CD14-positive monocyte (primary cell): ENCODE results near the gene SH3BP4. TPM values are rescaled to one million over a fixed set of nuclear protein-coding genes. Genes with fewer than 3 reads are reported as not detected.

Experiments used
- DNase-seq, 3 donors: peaks; one replicate each; pipeline ENCODE4 v3.0.0-alpha.2; 2011 to 2022
- H2AFZ ChIP-seq: 2 replicates; pipeline ENCODE4 v1.6.0; 2012; ENCODE audit warnings: mild to moderate bottlenecking, low read depth, low read length, inconsistent platforms; ENCODE audit not compliant: insufficient read depth, poor library complexity, severe bottlenecking
- H3K27ac ChIP-seq, 2 donors: 1 replicate in 1 of 2; 2 replicates in 1 of 2; pipeline ENCODE4 v1.5.1; 2012 to 2013; ENCODE audit warnings: low read length in 2 of 2, control low read depth in 1 of 2, inconsistent platforms in 1 of 2, low read depth in 1 of 2, mild to moderate bottlenecking in 1 of 2
- H3K27me3 ChIP-seq, 2 donors: one replicate each; pipeline versions ENCODE4 v1.6.0 to v1.6.1; 2011 to 2013; ENCODE audit warnings: low read length in 2 of 2; ENCODE audit not compliant: control insufficient read depth in 2 of 2, insufficient read depth in 2 of 2
- H3K36me3 ChIP-seq, 2 donors: replicated peaks in 1 of 2; 1 replicate in 1 of 2; 2 replicates in 1 of 2; pipeline versions ENCODE4 v1.5.1 to v1.6.1; 2012 to 2013; ENCODE audit warnings: low read length in 2 of 2, control low read depth in 1 of 2, inconsistent platforms in 1 of 2, mild to moderate bottlenecking in 1 of 2; ENCODE audit not compliant: insufficient read depth in 2 of 2, control insufficient read depth in 1 of 2
- H3K4me1 ChIP-seq, 2 donors: 1 replicate in 1 of 2; 2 replicates in 1 of 2; pipeline versions ENCODE4 v1.5.1 to v1.6.1; 2012 to 2013; ENCODE audit warnings: low read length in 2 of 2, control low read depth in 1 of 2, inconsistent platforms in 1 of 2, mild to moderate bottlenecking in 1 of 2, moderate library complexity in 1 of 2; ENCODE audit not compliant: insufficient read depth in 2 of 2, control insufficient read depth in 1 of 2
- H3K4me2 ChIP-seq: replicated peaks from 2 replicates; pipeline ENCODE3; 2012; ENCODE audit warnings: low read length, moderate library complexity, mild to moderate bottlenecking; ENCODE audit not compliant: poor library complexity, severe bottlenecking; ENCODE audit errors: extremely low read depth
- H3K4me3 ChIP-seq, 3 experiments: fragments of 200-600 bp in 1 of 3; sonication (generic) in 1 of 3; replicated peaks in 1 of 3; 1 replicate in 2 of 3; 2 replicates in 1 of 3; pipeline ENCODE4 v1.5.1; 2011 to 2013; ENCODE audit warnings: low read length in 3 of 3, mild to moderate bottlenecking in 3 of 3, control low read depth in 2 of 3, low read depth in 2 of 3, inconsistent platforms in 1 of 3, moderate library complexity in 1 of 3
- H3K79me2 ChIP-seq: 2 replicates; pipeline ENCODE4 v1.6.0; 2012; ENCODE audit warnings: mild to moderate bottlenecking, control low read depth, inconsistent platforms, low read length, moderate library complexity; ENCODE audit not compliant: insufficient read depth
- H3K9ac ChIP-seq: 2 replicates; pipeline ENCODE4 v1.6.0; 2017; ENCODE audit warnings: low read length, mild to moderate bottlenecking; ENCODE audit not compliant: insufficient read depth, poor library complexity, severe bottlenecking
- H3K9me3 ChIP-seq, 2 donors: replicated peaks in 1 of 2; 1 replicate in 1 of 2; 2 replicates in 1 of 2; pipeline versions ENCODE4 v1.5.1 to v1.6.1; 2012 to 2013; ENCODE audit warnings: low read length in 2 of 2, control low read depth in 1 of 2; ENCODE audit not compliant: control insufficient read depth in 1 of 2, insufficient read depth in 1 of 2
- H4K20me1 ChIP-seq: 2 replicates; pipeline ENCODE4 v1.6.0; 2012; ENCODE audit warnings: mild to moderate bottlenecking, low read length, control low read depth, moderate library complexity; ENCODE audit not compliant: insufficient read depth
- H3K27ac Mint-ChIP-seq, 7 donors: one replicate each; pipeline ENCODE4 v1.8.0; 2020; ENCODE audit warnings: mild to moderate bottlenecking in 7 of 7, mixed read lengths in 7 of 7, moderate library complexity in 6 of 7, inconsistent platforms in 2 of 7
- H3K27me3 Mint-ChIP-seq, 3 donors: one replicate each; pipeline ENCODE4 v1.8.0; 2021 to 2022; ENCODE audit warnings: low read depth in 3 of 3, mild to moderate bottlenecking in 3 of 3, mixed read lengths in 3 of 3, moderate library complexity in 3 of 3, inconsistent platforms in 1 of 3
- H3K36me3 Mint-ChIP-seq, 2 donors: one replicate each; pipeline ENCODE4 v1.8.0; 2020; ENCODE audit warnings: mixed read lengths in 2 of 2, inconsistent platforms in 1 of 2, mild to moderate bottlenecking in 1 of 2
- H3K4me1 Mint-ChIP-seq: one replicate; pipeline ENCODE4 v1.8.0; 2020; ENCODE audit warnings: mild to moderate bottlenecking, mixed read lengths
- H3K4me3 Mint-ChIP-seq, 2 donors: one replicate each; pipeline ENCODE4 v1.8.0; 2020; ENCODE audit warnings: mild to moderate bottlenecking in 2 of 2, mixed read lengths in 2 of 2, moderate library complexity in 1 of 2
- H3K9me3 Mint-ChIP-seq, 7 donors: one replicate each; pipeline ENCODE4 v1.8.0; 2020 to 2022; ENCODE audit warnings: mixed read lengths in 7 of 7, mild to moderate bottlenecking in 6 of 7, moderate library complexity in 6 of 7, inconsistent platforms in 2 of 7
- CTCF ChIP-seq: fragments of 200-600 bp; IDR thresholded peaks from one replicate; pipeline ENCODE4 v1.8.0; 2022; ENCODE audit warnings: antibody characterized with exemption, mild to moderate bottlenecking
- WGBS: methylation state at CpG from one replicate; pipeline ENCODE4 v1.1.5; 2013; ENCODE audit warnings: missing lambda C conversion rate; ENCODE audit not compliant: insufficient coverage; 5-methylcytosine and 5-hydroxymethylcytosine counted together
- intact Hi-C, 2 donors: fragments of 100-400 bp; cut with micrococcal nuclease; formaldehyde crosslinking; loops; one replicate each; pipeline versions ENCODE4 v1.15.0 to v1.15.1; 2023
- polyA plus RNA-seq, 3 donors: library from polyadenylated mRNA; depleted of rRNA in 1 of 3; unstranded in 2 of 3; stranded (reverse) in 1 of 3; fragments of 300-500 nt in 2 of 3; fragments of >200 nt in 1 of 3; fragmentation: Illumina TruSeq in 2 of 3; gene quantifications; 1 replicate in 2 of 3; 2 replicates in 1 of 3; pipeline ENCODE4 v1.2.3, GENCODE V29; 2012 to 2021

Gene SH3BP4
- polyA plus RNA-seq, 3 donors, result 0.66 to 1.6 (median 1.3) TPM

- Histone ChIP-seq H3K36me3 (no peaks in the 10 kb centered on the region), H3K27ac (no peak overlapping the region), H3K79me2 (no peaks in the 10 kb centered on the region), H2AFZ (no peak overlapping the region), H3K9me3 (no peaks in the 10 kb centered on the region), H3K4me3 (no peak overlapping the region), H3K4me1 (no peaks in the 10 kb centered on the region), H3K27me3 (no peaks in the 10 kb centered on the region), H3K4me2 (no peak overlapping the region), H4K20me1 (no peaks in the 10 kb centered on the region), H3K9ac (no peak overlapping the region)
- Mint-ChIP-seq H3K4me1 (no peaks in the 10 kb centered on the region), H3K27ac (no peak overlapping the region), H3K9me3 (peaks cover 0 to 8% (median 5%) of the 10 kb centered on the region in 7 donors), H3K27me3 (peaks cover 5 to 23% (median 20%) of the 10 kb centered on the region in 3 donors), H3K4me3 (no peak overlapping the region), H3K36me3 (no peaks in the 10 kb centered on the region)
- intact Hi-C loops, result no loop called here
- TF ChIP-seq CTCF, result no peak
- DNase-seq, result no peak
- WGBS, result no CpG with 5 or more reads among the region's 5 CpGs
Measured at GRCh38 chr2:234939996-234940395, 11.8 kb upstream of the SH3BP4 start.

- Mint-ChIP-seq H3K27me3 (peaks cover 5 to 23% (median 22%) of the 10 kb centered on the region in 3 donors), H3K27ac (no peak overlapping the region)
- TF ChIP-seq CTCF, result no peak
Measured at GRCh38 chr2:234940527-234940926, 11.3 kb upstream of the SH3BP4 start.

More at GRCh38 chr2:234940527-234940926, 11.3 kb upstream of the SH3BP4 start:
- Histone ChIP-seq H3K9me3 (no peaks in the 10 kb centered on the region), H3K27ac (no peak overlapping the region), H3K9ac (no peak overlapping the region), H3K4me3 (no peak overlapping the region), H3K4me1 (no peaks in the 10 kb centered on the region), H4K20me1 (no peaks in the 10 kb centered on the region), H3K4me2 (no peak overlapping the region), H3K79me2 (no peaks in the 10 kb centered on the region), H3K27me3 (no peaks in the 10 kb centered on the region), H2AFZ (no peak overlapping the region), H3K36me3 (no peaks in the 10 kb centered on the region)
- H3K4me3 Mint-ChIP-seq, result no peak overlapping the region
- no peaks in the 10 kb centered on the region for H3K36me3 Mint-ChIP-seq
- intact Hi-C loops, result no loop called here
- peaks cover 0 to 8% (median 5%) of the 10 kb centered on the region in 7 donors for H3K9me3 Mint-ChIP-seq
- H3K4me1 Mint-ChIP-seq, result no peaks in the 10 kb centered on the region
- no peak for DNase-seq
- over 99% methylated on average over 7 of the region's 7 CpGs for WGBS
